Dermis blood vessel endothelial cell (primary cell): ENCODE measurements around the gene PITX3. TPM values are rescaled to one million over a fixed set of nuclear protein-coding genes. Genes with fewer than 3 reads are reported as not detected.

Experiments used
- DNase-seq: peaks from one replicate; pipeline ENCODE4 v3.0.0; 2010
- total RNA-seq: library from RNA; depleted of rRNA; stranded (reverse); fragments of >200 nt; gene quantifications from 2 replicates; pipeline ENCODE4 v1.2.3, GENCODE V29; 2014

PITX3 gene
- total RNA-seq, result not detected in 2 replicates

GRCh38 chr10:102241444-102242117, at the start of gene PITX3:
PITX3 (minus strand) TSS chr10:102241512; CDS start chr10:102232080, 9,432 bp downstream.
- DNase-seq, result peak; percentile 86

- no peak for DNase-seq
These were observed 48.5 kb upstream of the PITX3 start for GRCh38 chr10:102289840-102290239.

- DNase-seq, result no peak
These were observed 48.0 kb upstream of the PITX3 start for GRCh38 chr10:102289356-102289755.

GRCh38 chr10:102287991-102288390, 46.7 kb upstream of the PITX3 start:
- no peak for DNase-seq

GRCh38 chr10:102287538-102287937, 46.2 kb upstream of the PITX3 start:
- DNase-seq, result no peak

- no peak for DNase-seq
These were observed 44.9 kb upstream of the PITX3 start for GRCh38 chr10:102286216-102286615.

GRCh38 chr10:102285133-102285532, 43.8 kb upstream of the PITX3 start:
- no peak for DNase-seq

- no peak for DNase-seq
These were observed 43.2 kb upstream of the PITX3 start for GRCh38 chr10:102284531-102284930.

- DNase-seq, result no peak
These were observed 42.6 kb upstream of the PITX3 start for GRCh38 chr10:102283890-102284289.

- no peak for DNase-seq
These were observed 42.2 kb upstream of the PITX3 start for GRCh38 chr10:102283488-102283887.

- DNase-seq, result peak; percentile 65
These were observed 39.8 kb upstream of the PITX3 start for GRCh38 chr10:102281102-102281487.

GRCh38 chr10:102280397-102281101, 39.2 kb upstream of the PITX3 start:
- peak; percentile 77 for DNase-seq

GRCh38 chr10:102279104-102279503, 37.8 kb upstream of the PITX3 start:
- no peak for DNase-seq

GRCh38 chr10:102275343-102275742, 34.0 kb upstream of the PITX3 start:
- DNase-seq, result no peak

GRCh38 chr10:102274062-102274461, 32.8 kb upstream of the PITX3 start:
- DNase-seq, result no peak

- DNase-seq, result no peak
These were observed 27.7 kb upstream of the PITX3 start for GRCh38 chr10:102269017-102269416.

- peak; percentile 35 for DNase-seq
These were observed 27.1 kb upstream of the PITX3 start for GRCh38 chr10:102268375-102268888.

- no peak for DNase-seq
These were observed 26.4 kb upstream of the PITX3 start for GRCh38 chr10:102267748-102268147.

GRCh38 chr10:102266670-102267069, 25.4 kb upstream of the PITX3 start:
- no peak for DNase-seq

- no peak for DNase-seq
These were observed 23.1 kb upstream of the PITX3 start for GRCh38 chr10:102264371-102264770.

GRCh38 chr10:102262744-102263370, 21.5 kb upstream of the PITX3 start:
- peak; percentile 50 for DNase-seq

- DNase-seq, result no peak
These were observed 20.5 kb upstream of the PITX3 start for GRCh38 chr10:102261842-102262241.

- DNase-seq, result no peak
These were observed 19.9 kb upstream of the PITX3 start for GRCh38 chr10:102261196-102261595.

GRCh38 chr10:102255404-102255803, 14.1 kb upstream of the PITX3 start:
- no peak for DNase-seq
